K562 (cell line): ENCODE results near the gene GFI1B. TPM values are rescaled to one million over a fixed set of nuclear protein-coding genes. Genes with fewer than 3 reads are reported as not detected.

Experiments
- AFF1 ChIP-seq, 2 experiments: fragments of 450-650 bp; IDR thresholded peaks; 2 replicates each; pipeline ENCODE4 v1.6.1; 2018; ENCODE audit warnings: mild to moderate bottlenecking in 2 of 2, low read depth in 1 of 2; ENCODE audit not compliant: partially characterized antibody in 2 of 2
- ARHGAP35 ChIP-seq: fragments of 450-650 bp; IDR thresholded peaks from 2 replicates; pipeline ENCODE4 v1.6.1; 2018; ENCODE audit not compliant: partially characterized antibody
- BCL6 ChIP-seq: fragments of 250-450 bp; sonication (Bioruptor Pico); IDR thresholded peaks from 2 replicates; pipeline ENCODE4 v1.4.0; 2020
- CHAMP1 ChIP-seq: fragments of 450-650 bp; IDR thresholded peaks from 2 replicates; pipeline ENCODE4 v1.6.1; 2016; ENCODE audit warnings: mild to moderate bottlenecking
- CTCF ChIP-seq, 3 experiments: IDR thresholded peaks in 2 of 3; conservative IDR thresholded peaks in 1 of 3; 2 replicates each; pipeline ENCODE4 v1.5.1; 2011 to 2012; ENCODE audit warnings: low read length in 3 of 3, mild to moderate bottlenecking in 3 of 3, control low read depth in 2 of 3, improper control_type of control experiment in 1 of 3, inconsistent platforms in 1 of 3, low read depth in 1 of 3, mixed read lengths in 1 of 3, moderate library complexity in 1 of 3; ENCODE audit not compliant: insufficient read depth in 2 of 3
- ELF4 ChIP-seq: fragments of 450-650 bp; formaldehyde crosslinking; IDR thresholded peaks from 2 replicates; pipeline ENCODE4 v1.4.0; 2022; ENCODE audit warnings: missing genetic modification characterization
- FOXJ2 ChIP-seq: fragments of 200-800 bp; sonication (Bioruptor generic); IDR thresholded peaks from 2 replicates; pipeline ENCODE4 v1.6.1; 2016; ENCODE audit warnings: missing genetic modification characterization, missing compliant biosample characterization
- FOXM1 ChIP-seq, 2 experiments: fragments of 450-650 bp in 1 of 2; sonication (generic) in 1 of 2; formaldehyde crosslinking in 1 of 2; IDR thresholded peaks; 2 replicates each; pipeline versions ENCODE4 v1.6.1 to v1.9.0; 2017 to 2022; ENCODE audit warnings: low read depth in 2 of 2, mild to moderate bottlenecking in 2 of 2, missing genetic modification reagents in 1 of 2, moderate library complexity in 1 of 2
- MAZ ChIP-seq, 2 experiments: fragments of 450-650 bp in 1 of 2; sonication (generic) in 1 of 2; formaldehyde crosslinking; IDR thresholded peaks in 1 of 2; conservative IDR thresholded peaks in 1 of 2; 2 replicates each; pipeline versions ENCODE4 v1.4.0 to v1.5.0; 2020; ENCODE audit warnings: mild to moderate bottlenecking in 1 of 2, missing genetic modification reagents in 1 of 2
- NEUROD1 ChIP-seq: fragments of 150-350 bp; IDR thresholded peaks from 2 replicates; pipeline ENCODE4 v1.6.1; 2014; ENCODE audit warnings: borderline replicate concordance, low read length, low read depth; ENCODE audit not compliant: partially characterized antibody
- NR2C2 ChIP-seq, 2 experiments: fragments of 200-800 bp in 1 of 2; sonication (Bioruptor generic) in 1 of 2; sonication (generic) in 1 of 2; formaldehyde crosslinking in 1 of 2; IDR thresholded peaks; 2 replicates each; pipeline versions ENCODE4 v1.6.1 to v1.8.0; 2016 to 2022; ENCODE audit warnings: mild to moderate bottlenecking in 1 of 2, missing compliant biosample characterization in 1 of 2, missing genetic modification characterization in 1 of 2, missing genetic modification reagents in 1 of 2
- PHF8 ChIP-seq: fragments of 200-600 bp; sonication (generic); IDR thresholded peaks from 2 replicates; pipeline ENCODE4 v1.6.1; 2012; ENCODE audit warnings: mixed run types, mild to moderate bottlenecking, inconsistent platforms, low read length, moderate library complexity, borderline replicate concordance
- RAD51 ChIP-seq: fragments of 450-650 bp; IDR thresholded peaks from 2 replicates; pipeline ENCODE4 v1.7.1; 2016; ENCODE audit warnings: low read depth, mild to moderate bottlenecking, borderline replicate concordance
- RBM22 ChIP-seq: fragments of 200-400 bp; formaldehyde crosslinking; IDR thresholded peaks from 2 replicates; pipeline ENCODE4 v1.6.1; 2018; ENCODE audit warnings: low read length, low read depth; ENCODE audit not compliant: poor library complexity, severe bottlenecking
- TAF7 ChIP-seq: fragments of 450-650 bp; IDR thresholded peaks from 2 replicates; pipeline ENCODE4 v1.6.1; 2016; ENCODE audit warnings: missing genetic modification characterization, missing compliant biosample characterization
- TRIM28 ChIP-seq: fragments of 450-650 bp; IDR thresholded peaks from 2 replicates; pipeline ENCODE4 v1.6.1; 2017
- XRCC3 ChIP-seq: fragments of 450-650 bp; IDR thresholded peaks from 2 replicates; pipeline ENCODE4 v1.6.1; 2017; ENCODE audit warnings: mild to moderate bottlenecking, moderate library complexity
- ZNF589 ChIP-seq: fragments of 200-800 bp; sonication (Bioruptor generic); IDR thresholded peaks from 2 replicates; pipeline ENCODE4 v1.6.1; 2016; ENCODE audit warnings: low read depth, missing genetic modification characterization, missing compliant biosample characterization
- polyA plus RNA-seq, 8 experiments: library from polyadenylated mRNA; depleted of rRNA in 4 of 8; stranded (reverse) in 5 of 8; unstranded in 3 of 8; fragments of >200 nt; fragmentation: Nextera tagmentation in 2 of 8; fragmentation: Illumina TruSeq in 1 of 8; extraction: Ambion mirVana in 2 of 8; extraction: Trizol in 1 of 8; gene quantifications; 2 replicates each; pipeline versions ENCODE4 v1.2.1 to v1.2.3, GENCODE V29; 2011 to 2014; ENCODE audit warnings: inconsistent platforms in 1 of 8, missing spikeins in 1 of 8
- total RNA-seq, 7 experiments: library from RNA; depleted of rRNA in 6 of 7; stranded (reverse); fragments of >200 nt in 6 of 7; fragmentation: Illumina TruSeq in 2 of 7; extraction: Trizol in 2 of 7; gene quantifications; 2 replicates each; pipeline versions ENCODE4 v1.2.1 to v1.2.3, GENCODE V29; 2011 to 2021; ENCODE audit warnings: low replicate concordance in 1 of 7

Gene GFI1B
- total and polyA plus RNA-seq, 9 of the 15 experiments (the other 6 are each of a cell fraction or from before 2014, with no cell fraction given) = 8.0 to 75.7 (median 34.5) TPM

GRCh38 chr9:133030317-133031129 is 52.0 kb downstream of the GFI1B start, which contains the start of gene GTF3C5 (continued):
- TF ChIP-seq CTCF (IDR thresholded peaks at IDR 0.05 in 2 of 3, conservative IDR thresholded peaks at IDR 0.05 in 1 of 3; ENCODE audit: insufficient read depth in 2 of 3, low read depth in 1 of 3, low read length in 3 of 3) = no peak
- TF ChIP-seq CHAMP1 = peak; percentile 90
- TF ChIP-seq TRIM28 = peak; percentile 79
- TF ChIP-seq ARHGAP35 = no peak
- TF ChIP-seq MAZ (CRISPR knock-in tag; conservative IDR thresholded peaks at IDR 0.05 in 1 of 2, IDR thresholded peaks at IDR 0.05 in 1 of 2) = peak; percentile 77 to 94
- TF ChIP-seq ELF4 = no peak
- TF ChIP-seq RBM22 = peak; percentile 69
- TF ChIP-seq XRCC3 = no peak
- peak; percentile 86 for TF ChIP-seq FOXM1 (IDR thresholded peaks at IDR 0.05; ENCODE audit: low read depth)
- 0 out of 2 replicates have a peak, but pooled peaks have one; percentile 54 for TF ChIP-seq FOXM1 (CRISPR knock-in tag; IDR thresholded peaks at IDR 0.05; ENCODE audit: low read depth)
- peak; percentile 75; the same call in 1 of the 2 replicates for TF ChIP-seq FOXJ2 (tag)
- TF ChIP-seq AFF1 (IDR thresholded peaks at IDR 0.05; ENCODE audit: low read depth in 1 of 2, partially characterized antibody in 2 of 2) = peak in 1 of 2 experiments; percentile 88
- peak; percentile 99 for TF ChIP-seq TAF7
- TF ChIP-seq RAD51 = no peak
- TF ChIP-seq NEUROD1 = peak; percentile 73
- no peak for TF ChIP-seq ZNF589 (CRISPR knock-in tag)
- no peak for TF ChIP-seq BCL6 (CRISPR knock-in tag)
- no peak for TF ChIP-seq NR2C2 (CRISPR knock-in tag; IDR thresholded peaks at IDR 0.05)
- peak; percentile 83 for TF ChIP-seq NR2C2 (tag; IDR thresholded peaks at IDR 0.05)
- peak; percentile 80 for TF ChIP-seq PHF8
